GM23248 (cell line): ENCODE data around the gene C1QB. TPM values are rescaled to one million over a fixed set of nuclear protein-coding genes. Genes with fewer than 3 reads are reported as not detected.
"Not testable (repeated sequence)": the region's sequence is repeated elsewhere in the genome, so short reads cannot be mapped to it uniquely, and the experiment has no call there.

Source experiments
- DNase-seq: peaks from one replicate; pipeline ENCODE4 v3.0.0-alpha.2; 2015
- H2AFZ ChIP-seq: fragments of 200-600 bp; sonication (generic); 2 replicates; pipeline ENCODE4 v1.6.1; 2016; ENCODE audit warnings: antibody characterized with exemption
- H3F3A ChIP-seq: fragments of 200-600 bp; sonication (generic); 2 replicates; pipeline ENCODE4 v1.6.1; 2016; ENCODE audit warnings: mild to moderate bottlenecking, antibody characterized with exemption, mixed run types; ENCODE audit not compliant: insufficient read depth
- H3K27ac ChIP-seq: fragments of 200-600 bp; sonication (generic); 2 replicates; pipeline ENCODE4 v1.5.1; 2016; ENCODE audit warnings: mild to moderate bottlenecking
- H3K27me3 ChIP-seq: fragments of 200-600 bp; sonication (generic); replicated peaks from 2 replicates; pipeline ENCODE4 v1.6.1; 2016; ENCODE audit warnings: mild to moderate bottlenecking; ENCODE audit not compliant: insufficient read depth
- H3K36me3 ChIP-seq: fragments of 200-600 bp; sonication (generic); 2 replicates; pipeline ENCODE4 v1.6.1; 2016; ENCODE audit warnings: low read depth, mild to moderate bottlenecking
- H3K4me1 ChIP-seq: fragments of 200-600 bp; sonication (generic); 2 replicates; pipeline ENCODE4 v1.6.1; 2016; ENCODE audit warnings: mild to moderate bottlenecking; ENCODE audit not compliant: insufficient read depth
- H3K4me2 ChIP-seq: fragments of 200-600 bp; sonication (generic); one replicate; pipeline ENCODE4 v1.6.1; 2016; ENCODE audit warnings: mild to moderate bottlenecking; ENCODE audit not compliant: unreplicated experiment
- H3K4me3 ChIP-seq: fragments of 200-600 bp; sonication (generic); 2 replicates; pipeline ENCODE4 v1.5.1; 2016; ENCODE audit warnings: mild to moderate bottlenecking
- H3K79me2 ChIP-seq: fragments of 200-600 bp; sonication (generic); 2 replicates; pipeline ENCODE4 v1.6.1; 2016; ENCODE audit warnings: mild to moderate bottlenecking; ENCODE audit not compliant: insufficient read depth
- H3K9ac ChIP-seq: fragments of 200-600 bp; sonication (generic); 2 replicates; pipeline ENCODE4 v1.6.1; 2016; ENCODE audit warnings: mild to moderate bottlenecking
- H3K9me2 ChIP-seq: fragments of 200-600 bp; sonication (generic); 2 replicates; pipeline ENCODE4 v1.6.1; 2016; ENCODE audit warnings: mixed run types, mild to moderate bottlenecking, moderate library complexity; ENCODE audit not compliant: insufficient read depth
- H3K9me3 ChIP-seq: fragments of 200-600 bp; sonication (generic); one replicate; pipeline ENCODE4 v1.6.1; 2017; ENCODE audit warnings: low read depth
- H4K20me1 ChIP-seq: fragments of 200-600 bp; sonication (generic); 2 replicates; pipeline ENCODE4 v1.6.0; 2016; ENCODE audit not compliant: insufficient read depth
- EZH2 ChIP-seq: fragments of 200-600 bp; sonication (generic); IDR thresholded peaks from 2 replicates; pipeline ENCODE4 v1.6.1; 2018; ENCODE audit warnings: antibody characterized with exemption, mild to moderate bottlenecking; ENCODE audit not compliant: insufficient read depth, poor library complexity, severe bottlenecking
- EZH2phosphoT487 ChIP-seq: fragments of 200-600 bp; sonication (generic); IDR thresholded peaks from 2 replicates; pipeline ENCODE4 v1.6.1; 2018; ENCODE audit warnings: antibody characterized with exemption, moderate library complexity, mild to moderate bottlenecking, low read depth; ENCODE audit not compliant: insufficient read depth
- WGBS, 2 experiments: methylation state at CpG; one replicate each; pipeline ENCODE4 v1.1.6; 2015 to 2017; ENCODE audit warnings: low lambda C conversion rate in 2 of 2, low coverage in 1 of 2; ENCODE audit errors: missing lambda C conversion rate in 2 of 2; 5-methylcytosine and 5-hydroxymethylcytosine counted together
- in situ Hi-C: fragments of 300-500 bp; cut with MboI; formaldehyde crosslinking; loops from 2 replicates; pipeline ENCODE4 v1.15.0; 2020
- polyA plus RNA-seq: library from polyadenylated mRNA; unstranded; fragments of >200 nt; fragmentation: Nextera tagmentation; extraction: Ambion mirVana; gene quantifications from 2 replicates; pipeline ENCODE4 v1.2.1, GENCODE V29; 2016
- total RNA-seq: library from RNA; depleted of rRNA; stranded (reverse); fragments of >200 nt; shearing (Covaris generic); gene quantifications from 2 replicates; pipeline ENCODE4 v1.2.3, GENCODE V29; 2014

Gene C1QB
- total and polyA plus RNA-seq, 2 experiments from 2014 or later = not detected

DNA sequence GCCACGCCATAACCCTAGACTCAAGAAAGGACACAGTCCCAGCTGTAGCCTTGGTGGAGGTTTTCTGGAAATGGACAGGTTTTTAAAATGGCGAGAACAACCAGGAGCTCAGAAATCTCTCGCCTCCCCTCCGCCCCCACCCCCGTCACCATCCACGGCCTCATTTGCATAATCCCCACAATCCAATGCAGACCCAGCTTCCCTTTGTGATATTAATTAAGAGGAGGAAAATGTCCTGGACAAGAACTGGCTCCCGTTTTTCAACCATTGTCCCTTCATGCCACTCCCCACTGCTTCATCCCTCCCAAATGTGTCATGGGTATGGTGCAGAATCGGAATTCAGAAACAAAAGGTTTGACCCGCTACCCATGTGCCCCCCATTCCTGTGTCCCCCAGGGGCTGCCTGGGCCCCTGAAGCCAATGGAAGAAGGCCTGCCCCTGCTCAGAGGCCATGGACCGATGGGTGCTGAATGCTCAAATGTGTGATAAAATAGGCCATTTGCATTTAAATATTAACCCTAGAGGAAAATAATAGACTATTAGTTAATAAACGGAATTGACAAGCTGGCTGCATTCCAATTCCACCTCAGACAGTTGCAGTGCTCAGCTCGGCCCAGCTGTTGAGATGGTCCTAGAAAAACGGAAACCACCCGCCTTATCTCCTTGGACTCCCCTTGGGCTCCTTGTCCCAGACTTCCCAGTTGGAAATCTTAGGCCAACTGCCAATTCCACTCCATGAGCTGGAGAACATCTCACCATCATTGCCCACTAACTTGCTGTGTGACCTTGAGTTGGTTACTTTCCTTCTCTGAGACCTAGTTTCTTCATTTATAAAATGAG, 46.9 kb downstream of the C1QB start:
- Histone ChIP-seq H3K4me1 (no peaks in the 10 kb centered on the region), H3K9me2 (no peaks in the 10 kb centered on the region), H3K9me3 (no peaks in the 10 kb centered on the region), H3K79me2 (no peaks in the 10 kb centered on the region), H3K9ac (no peak overlapping the region), H3K4me3 (no peak overlapping the region), H3K27ac (no peak overlapping the region), H2AFZ (no peak overlapping the region), H3K27me3 (no peaks in the 10 kb centered on the region), H3K36me3 (no peaks in the 10 kb centered on the region), H3F3A (no peaks in the 10 kb centered on the region), H3K4me2 (no peak overlapping the region), H4K20me1 (no peaks in the 10 kb centered on the region)
- 84 to 85% methylated on average over 13 to 14 of the region's 14 CpGs for WGBS, 2 experiments
- DNase-seq = no peak
- in situ Hi-C loops = loop anchor here (10.0 kb wide), 1 partner anchor 185 kb away; no protein-coding TSS in a partner anchor
- TF ChIP-seq EZH2phosphoT487 (no peak), EZH2 (no peak)

DNA sequence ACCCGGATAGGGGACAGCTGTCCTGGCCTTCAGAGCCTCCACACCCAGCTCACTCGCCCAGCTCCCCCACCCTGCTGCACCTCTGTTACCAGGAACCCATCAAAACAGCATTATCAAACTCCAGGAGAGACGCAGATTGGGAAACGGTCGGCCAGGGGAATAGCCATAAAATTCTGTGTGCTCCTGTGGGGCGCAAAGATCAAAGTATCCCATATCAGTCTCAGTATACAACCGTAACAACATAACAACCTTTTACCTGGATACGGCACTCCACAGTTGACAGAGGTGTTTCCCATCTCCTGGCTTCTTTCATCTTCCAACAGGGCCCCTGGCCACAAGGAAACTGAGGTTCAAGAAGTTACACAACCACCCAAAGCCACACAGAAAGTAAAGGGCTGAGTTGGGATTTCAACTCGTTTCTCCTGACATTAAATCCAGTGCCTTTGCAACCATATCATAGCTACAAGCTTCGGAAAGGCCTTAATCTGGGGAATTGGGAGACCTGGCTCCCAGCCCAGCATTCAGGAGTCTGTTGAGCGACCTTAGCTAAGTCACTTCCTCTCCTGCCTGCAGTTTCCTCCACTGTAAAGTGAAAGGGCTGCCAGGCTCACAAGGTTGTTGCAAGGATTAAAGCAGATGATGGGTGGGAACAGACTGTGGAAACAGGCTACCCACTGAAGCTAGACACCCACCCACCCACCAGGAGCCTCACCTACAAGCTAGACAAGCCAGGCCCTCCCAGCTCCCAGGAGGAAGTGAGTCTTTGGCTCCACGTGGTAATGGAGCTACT, 49.5 kb downstream of the C1QB start:
- Histone ChIP-seq H3F3A (no peaks in the 10 kb centered on the region), H3K4me2 (no peak overlapping the region), H3K36me3 (no peaks in the 10 kb centered on the region), H3K27ac (no peak overlapping the region), H3K9me2 (no peaks in the 10 kb centered on the region), H2AFZ (no peak overlapping the region), H3K9me3 (no peaks in the 10 kb centered on the region), H3K9ac (no peak overlapping the region), H3K27me3 (no peaks in the 10 kb centered on the region), H3K79me2 (no peaks in the 10 kb centered on the region), H4K20me1 (no peaks in the 10 kb centered on the region), H3K4me3 (no peak overlapping the region), H3K4me1 (no peaks in the 10 kb centered on the region)
- no peak for DNase-seq
- WGBS, 2 experiments = 69 to 71% methylated on average over 12 of the region's 12 CpGs
- in situ Hi-C loops = loop anchor here (10.0 kb wide), 1 partner anchor 182 kb away; no protein-coding TSS in a partner anchor
- TF ChIP-seq EZH2phosphoT487 = no peak
- no peak for TF ChIP-seq EZH2

DNA sequence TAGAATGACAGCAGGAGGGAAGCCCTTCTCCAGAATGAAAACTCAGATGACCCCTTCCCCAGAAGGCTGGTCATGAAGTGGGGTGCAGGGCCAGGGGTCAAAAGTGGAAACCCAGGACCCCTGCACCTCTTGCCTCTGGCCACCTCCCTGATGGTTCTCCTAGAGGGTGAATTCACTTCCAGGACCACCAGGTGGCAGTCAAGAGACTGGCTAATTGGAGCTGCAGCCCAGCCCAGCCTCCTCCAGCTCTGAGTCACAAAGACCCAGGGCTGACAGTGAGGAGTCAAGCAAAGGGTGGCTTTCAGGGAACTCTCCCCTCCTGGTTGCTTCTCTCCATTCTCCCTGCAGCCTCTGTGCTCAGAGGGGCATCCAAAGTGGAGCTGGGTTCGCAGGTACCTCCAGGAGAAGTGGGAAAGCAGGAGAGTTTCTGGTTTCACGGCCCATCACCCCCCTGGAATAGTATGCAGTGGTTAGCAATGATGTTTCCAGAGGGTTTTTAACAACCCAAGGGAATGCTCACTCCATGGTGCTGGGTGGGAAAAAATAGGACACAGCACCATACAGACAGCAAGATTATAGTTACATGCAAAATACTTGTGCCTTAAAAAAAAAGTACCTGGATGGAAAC, 51.5 kb downstream of the C1QB start:
- Histone ChIP-seq H3K4me2 (no peak overlapping the region), H3K4me1 (no peaks in the 10 kb centered on the region), H3K27me3 (no peaks in the 10 kb centered on the region; the same call in 1 of the 2 replicates), H3K4me3 (no peak overlapping the region), H3K9ac (no peak overlapping the region), H3F3A (no peaks in the 10 kb centered on the region), H3K27ac (no peak overlapping the region), H2AFZ (no peak overlapping the region), H3K79me2 (no peaks in the 10 kb centered on the region), H3K9me2 (no peaks in the 10 kb centered on the region), H3K36me3 (no peaks in the 10 kb centered on the region), H4K20me1 (no peaks in the 10 kb centered on the region), H3K9me3 (no peaks in the 10 kb centered on the region)
- in situ Hi-C loops = loop anchor here (10.0 kb wide), 1 partner anchor 180 kb away; no protein-coding TSS in a partner anchor
- no peak for TF ChIP-seq EZH2phosphoT487
- TF ChIP-seq EZH2 = no peak
- DNase-seq = peak; percentile 93
- WGBS, 2 experiments = 55 to 82% methylated on average over 2 of the region's 2 CpGs

DNA sequence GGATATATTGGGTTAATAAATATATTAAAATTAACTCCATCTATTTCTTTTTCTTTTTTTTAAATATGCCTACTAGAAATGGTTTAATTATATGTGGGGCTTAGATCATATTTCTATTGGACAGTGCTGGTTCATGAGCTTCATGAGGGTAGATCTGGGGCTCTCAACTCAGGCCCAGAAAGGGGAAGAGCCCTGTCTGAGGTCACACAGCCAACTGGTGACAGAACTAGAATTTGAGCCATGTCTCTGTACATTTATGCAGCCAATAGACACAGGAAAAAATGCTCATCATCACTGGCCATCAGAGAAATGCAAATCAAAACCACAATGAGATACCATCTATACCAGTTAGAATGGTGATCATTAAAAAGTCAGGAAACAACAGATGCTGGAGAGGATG, 52.5 kb downstream of the C1QB start:
- H3K27me3 ChIP-seq = no peaks in the 10 kb centered on the region; the same call in 1 of the 2 replicates
- H3K9me3 ChIP-seq = no peaks in the 10 kb centered on the region
- H3K4me1 ChIP-seq = no peaks in the 10 kb centered on the region
- H3K36me3 ChIP-seq = no peaks in the 10 kb centered on the region
- H3K4me2 ChIP-seq = no peak overlapping the region
- H3K79me2 ChIP-seq = no peaks in the 10 kb centered on the region
- H3F3A ChIP-seq = no peaks in the 10 kb centered on the region
- H3K9me2 ChIP-seq = no peaks in the 10 kb centered on the region
- H3K9ac ChIP-seq = no peak overlapping the region
- TF ChIP-seq EZH2phosphoT487 (no peak), EZH2 (no peak)
- DNase-seq = no peak
- in situ Hi-C loops = loop anchor here (10.0 kb wide), 1 partner anchor 179 kb away; no protein-coding TSS in a partner anchor
- no peaks in the 10 kb centered on the region for H4K20me1 ChIP-seq
- H3K4me3 ChIP-seq = no peak overlapping the region
- H3K27ac ChIP-seq = no peak overlapping the region
- no peak overlapping the region for H2AFZ ChIP-seq

DNA sequence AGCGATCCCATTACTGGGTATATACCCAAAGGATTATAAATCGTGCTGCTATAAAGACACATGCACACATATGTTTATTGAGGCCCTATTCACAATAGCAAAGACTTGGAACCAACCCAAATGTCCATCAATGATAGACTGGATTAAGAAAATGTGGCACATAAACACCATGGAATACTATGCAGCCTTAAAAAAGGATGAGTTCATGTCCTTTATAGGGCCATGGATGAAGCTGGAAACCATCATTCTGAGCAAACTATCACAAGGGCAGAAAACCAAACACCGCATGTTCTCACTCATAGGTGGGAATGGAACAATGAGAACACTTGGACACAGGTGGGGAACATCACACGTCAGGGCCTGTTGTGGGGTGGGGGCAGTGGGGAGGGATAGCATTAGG, 53.1 kb downstream of the C1QB start:
- not testable (repeated sequence) for H3K36me3 ChIP-seq, H3K27me3 ChIP-seq, H3K4me3 ChIP-seq, H3K9ac ChIP-seq, H3F3A ChIP-seq, H3K4me2 ChIP-seq, H3K9me2 ChIP-seq, H3K79me2 ChIP-seq, H3K4me1 ChIP-seq, H2AFZ ChIP-seq, DNase-seq, H4K20me1 ChIP-seq, H3K9me3 ChIP-seq, H3K27ac ChIP-seq
- in situ Hi-C loops = loop anchor here (10.0 kb wide), 1 partner anchor 179 kb away; no protein-coding TSS in a partner anchor
- WGBS, 2 experiments = 79 to 87% methylated on average over 4 of the region's 4 CpGs
